Endothelial cell of umbilical vein (primary cell): ENCODE data around the gene ITPR1. TPM values are rescaled to one million over a fixed set of nuclear protein-coding genes. Genes with fewer than 3 reads are reported as not detected.

Source experiments
- BruUV-seq: library from RNA; stranded (reverse); fragments of 400-500 nt; replicated peaks from 2 replicates; lab custom pipeline; 2021; lab: Mats Ljungman, UMichigan
- CTCF ChIA-PET: fragments of 300-600, 350-600 bp; sonication (Branson Sonifier 250); formaldehyde crosslinking; loops from one replicate; lab custom pipeline; 2021; ENCODE audit warnings: antibody characterized with exemption, inconsistent platforms; lab: Charles Lee
- POLR2A ChIA-PET: fragments of 300-600, 350-600 bp; sonication (Branson Sonifier 250); formaldehyde crosslinking; loops from one replicate; lab custom pipeline; 2021; ENCODE audit warnings: antibody characterized with exemption, inconsistent platforms; lab: Charles Lee
- DNase-seq: peaks from one replicate; pipeline ENCODE4 v3.0.0-alpha.2; 2011; ENCODE audit warnings: low read depth, low spot score
- FAIRE-seq: peaks from 2 replicates; lab custom pipeline; 2011; peaks lifted over from hg19 to GRCh38; lab: Jason Lieb, UNC
- H2AFZ ChIP-seq: 2 replicates; pipeline ENCODE4 v1.6.0; 2012; ENCODE audit warnings: low read depth, low read length, control low read depth, inconsistent platforms
- H3K27ac ChIP-seq: 2 replicates; pipeline ENCODE4 v1.5.1; 2011; ENCODE audit warnings: low read depth, mild to moderate bottlenecking, control low read depth, low read length, moderate library complexity; ENCODE audit not compliant: insufficient read depth
- H3K27me3 ChIP-seq, 2 experiments: 2 replicates each; pipeline versions ENCODE4 v1.6.0 to v1.6.1; 2011; ENCODE audit warnings: low read length in 2 of 2, mixed read lengths in 1 of 2; ENCODE audit not compliant: control insufficient read depth in 2 of 2, insufficient read depth in 2 of 2
- H3K36me3 ChIP-seq, 2 experiments: 2 replicates in 1 of 2; 3 replicates in 1 of 2; pipeline ENCODE4 v1.5.1; 2011; ENCODE audit warnings: low read length in 2 of 2, mild to moderate bottlenecking in 1 of 2, moderate library complexity in 1 of 2; ENCODE audit not compliant: control insufficient read depth in 2 of 2, insufficient read depth in 2 of 2; ENCODE audit errors: extremely low read depth in 1 of 2
- H3K4me1 ChIP-seq: 3 replicates; pipeline ENCODE4 v1.5.1; 2011; ENCODE audit warnings: mild to moderate bottlenecking, low read length; ENCODE audit not compliant: control insufficient read depth, insufficient read depth; ENCODE audit errors: extremely low read depth
- H3K4me2 ChIP-seq: 2 replicates; pipeline ENCODE4 v1.6.1; 2011; ENCODE audit warnings: low read length, control low read depth, mixed read lengths; ENCODE audit not compliant: insufficient read depth
- H3K4me3 ChIP-seq, 3 experiments: fragments of 200-600 bp in 1 of 3; sonication (generic), shearing (Covaris generic) in 1 of 3; replicated peaks in 1 of 3; 2 replicates each; pipeline ENCODE4 v1.5.1; 2011 to 2016; ENCODE audit warnings: control low read depth in 3 of 3, low read length in 3 of 3, mild to moderate bottlenecking in 2 of 3, inconsistent platforms in 1 of 3, low read depth in 1 of 3, moderate library complexity in 1 of 3; ENCODE audit not compliant: insufficient read depth in 1 of 3
- H3K79me2 ChIP-seq: 2 replicates; pipeline ENCODE4 v1.6.0; 2012; ENCODE audit warnings: low read length, inconsistent platforms; ENCODE audit not compliant: control insufficient read depth, insufficient read depth
- H3K9ac ChIP-seq: replicated peaks from 2 replicates; pipeline ENCODE3; 2011; ENCODE audit warnings: low read length, control low read depth; ENCODE audit not compliant: insufficient read depth; ENCODE audit errors: extremely low read depth
- H3K9me1 ChIP-seq: replicated peaks from 3 replicates; pipeline ENCODE4 v1.6.0; 2011; ENCODE audit warnings: mild to moderate bottlenecking, low read length; ENCODE audit not compliant: control insufficient read depth, insufficient read depth; ENCODE audit errors: extremely low read depth
- H3K9me3 ChIP-seq: replicated peaks from 2 replicates; pipeline ENCODE4 v1.5.1; 2012; ENCODE audit warnings: low read length, inconsistent platforms; ENCODE audit not compliant: control insufficient read depth, insufficient read depth
- H4K20me1 ChIP-seq: replicated peaks from 2 replicates; pipeline ENCODE3; 2011; ENCODE audit warnings: mild to moderate bottlenecking, low read length; ENCODE audit not compliant: control insufficient read depth, insufficient read depth; ENCODE audit errors: extremely low read depth
- EZH2 ChIP-seq: IDR thresholded peaks from 2 replicates; pipeline ENCODE4 v1.6.1; 2012; ENCODE audit warnings: borderline replicate concordance, low read depth, mild to moderate bottlenecking, moderate library complexity, low read length, inconsistent platforms; ENCODE audit not compliant: severe bottlenecking
- FOS ChIP-seq: IDR thresholded peaks from 2 replicates; pipeline ENCODE4 v1.6.1; 2011; ENCODE audit warnings: mild to moderate bottlenecking, low read length, moderate library complexity, borderline replicate concordance; ENCODE audit not compliant: insufficient read depth
- GATA2 ChIP-seq: IDR thresholded peaks from 2 replicates; pipeline ENCODE4 v1.7.0; 2011; ENCODE audit warnings: low read depth, mild to moderate bottlenecking, moderate library complexity, mixed read lengths, low read length; ENCODE audit not compliant: insufficient read length, insufficient read depth
- JUN ChIP-seq: IDR thresholded peaks from 2 replicates; pipeline ENCODE4 v1.6.1; 2011; ENCODE audit warnings: borderline replicate concordance, low read depth; ENCODE audit not compliant: insufficient read length, insufficient read depth
- MAX ChIP-seq: IDR thresholded peaks from 2 replicates; pipeline ENCODE4 v1.6.1; 2011; ENCODE audit not compliant: insufficient read depth, insufficient read length
- MYC ChIP-seq: IDR thresholded peaks from one replicate; pipeline ENCODE4 v1.6.1; 2011; ENCODE audit warnings: mild to moderate bottlenecking, low read depth, low read length
- dilution Hi-C: fragments of 300-500 bp; cut with MboI; formaldehyde crosslinking; loops from one replicate; pipeline ENCODE4 v1.15.0; 2019; ENCODE audit warnings: low sequenced_read_pairs; ENCODE audit not compliant: extremely low pct_ligation_motif_present
- intact Hi-C: fragments of 100-400 bp; cut with micrococcal nuclease; formaldehyde crosslinking; loops from one replicate; pipeline ENCODE4 v1.10.0; 2022
- polyA plus RNA-seq, 4 experiments: library from polyadenylated mRNA; depleted of rRNA in 3 of 4; stranded (reverse) in 3 of 4; unstranded in 1 of 4; fragments of >200 nt; gene quantifications; 2 replicates each; pipeline versions ENCODE4 v1.2.1 to v1.2.3, GENCODE V29; 2011 to 2012; ENCODE audit warnings: missing spikeins in 1 of 4
- total RNA-seq: library from RNA; stranded (reverse); gene quantifications from 2 replicates; pipeline ENCODE4 v1.2.3, GENCODE V29; 2021
- TF ChIP-seq, protein P1 (sequence below), 2 donors: IDR thresholded peaks; 1 replicate in 1 of 2; 2 replicates in 1 of 2; pipeline ENCODE4 v1.5.1; 2011; ENCODE audit warnings: low read length in 2 of 2, mild to moderate bottlenecking in 2 of 2, moderate library complexity in 2 of 2, control low read depth in 1 of 2, inconsistent platforms in 1 of 2, low read depth in 1 of 2; ENCODE audit not compliant: insufficient read depth in 1 of 2; ENCODE audit errors: extremely low read depth in 1 of 2

Gene ITPR1
- total and polyA plus RNA-seq, 2 donors (not counting 3 experiments of a cell fraction or from before 2014, with no cell fraction given), result 5.1 to 16.1 TPM

- FAIRE-seq (peak; percentile 94), DNase-seq (peak; percentile 81)
- Histone ChIP-seq H3K36me3 (no peaks in the 10 kb centered on the region), H3K9me1 (no peaks in the 10 kb centered on the region), H3K27ac (peak overlapping the region; percentile 48), H3K9me3 (no peaks in the 10 kb centered on the region), H3K4me1 (peaks cover 11% of the 10 kb centered on the region), H3K79me2 (no peaks in the 10 kb centered on the region), H4K20me1 (no peaks in the 10 kb centered on the region), H3K9ac (peak overlapping the region; percentile 5), H3K4me2 (peak overlapping the region; percentile 52), H2AFZ (peak overlapping the region; percentile 50), H3K27me3 (no peaks in the 10 kb centered on the region), H3K4me3 (no peak overlapping the region)
- dilution Hi-C loops (no loop called here), intact Hi-C loops (loop anchor here (1.0 kb wide), 8 partner anchors 55 to 770 kb away; partner anchors contain the start of genes ARL8B and EDEM1)
- BruUV-seq, result no TSS peak
- no peak for TF ChIP-seq MAX
- TF ChIP-seq, protein P1, sequence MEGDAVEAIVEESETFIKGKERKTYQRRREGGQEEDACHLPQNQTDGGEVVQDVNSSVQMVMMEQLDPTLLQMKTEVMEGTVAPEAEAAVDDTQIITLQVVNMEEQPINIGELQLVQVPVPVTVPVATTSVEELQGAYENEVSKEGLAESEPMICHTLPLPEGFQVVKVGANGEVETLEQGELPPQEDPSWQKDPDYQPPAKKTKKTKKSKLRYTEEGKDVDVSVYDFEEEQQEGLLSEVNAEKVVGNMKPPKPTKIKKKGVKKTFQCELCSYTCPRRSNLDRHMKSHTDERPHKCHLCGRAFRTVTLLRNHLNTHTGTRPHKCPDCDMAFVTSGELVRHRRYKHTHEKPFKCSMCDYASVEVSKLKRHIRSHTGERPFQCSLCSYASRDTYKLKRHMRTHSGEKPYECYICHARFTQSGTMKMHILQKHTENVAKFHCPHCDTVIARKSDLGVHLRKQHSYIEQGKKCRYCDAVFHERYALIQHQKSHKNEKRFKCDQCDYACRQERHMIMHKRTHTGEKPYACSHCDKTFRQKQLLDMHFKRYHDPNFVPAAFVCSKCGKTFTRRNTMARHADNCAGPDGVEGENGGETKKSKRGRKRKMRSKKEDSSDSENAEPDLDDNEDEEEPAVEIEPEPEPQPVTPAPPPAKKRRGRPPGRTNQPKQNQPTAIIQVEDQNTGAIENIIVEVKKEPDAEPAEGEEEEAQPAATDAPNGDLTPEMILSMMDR (IDR thresholded peaks at IDR 0.05; ENCODE audit: extremely low read depth in 1 of 2, insufficient read depth in 1 of 2, low read depth in 1 of 2, low read length in 2 of 2), result peak; percentile 91 to 92
- POLR2A ChIA-PET, result interaction anchor here (0.6 kb wide), 1 partner anchor 234 kb away, joined by 7 read pairs; no protein-coding TSS in a partner anchor
- CTCF ChIA-PET, result interaction anchor here (0.8 to 3.9 kb wide), 13 partner anchors 9 to 577 kb away, joined by 3 to 43 read pairs (median 4); partner anchors contain the start of gene BHLHE40
These were observed 162.9 kb downstream of the ITPR1 start for GRCh38 chr3:4656059-4656458.

GRCh38 chr3:4656626-4657328 is 163.6 kb downstream of the ITPR1 start:
- dilution Hi-C loops, result no loop called here
- peak; percentile 57 for DNase-seq
- CTCF ChIA-PET, result interaction anchor here (0.8 to 3.9 kb wide), 14 partner anchors 8 to 576 kb away, joined by 3 to 43 read pairs (median 4); partner anchors contain the start of gene BHLHE40
- peak overlapping the region; percentile 52 for H3K4me2 ChIP-seq
- H3K9me1 ChIP-seq, result no peaks in the 10 kb centered on the region
- H3K27me3 ChIP-seq, result no peaks in the 10 kb centered on the region
- H3K9me3 ChIP-seq, result no peaks in the 10 kb centered on the region
- intact Hi-C loops, result loop anchor here (1.0 kb wide), 8 partner anchors 55 to 770 kb away; partner anchors contain the start of genes ARL8B and EDEM1
- H4K20me1 ChIP-seq, result no peaks in the 10 kb centered on the region
- peak overlapping the region; percentile 5 for H3K9ac ChIP-seq
- peak; percentile 74 for FAIRE-seq
- peak overlapping the region; percentile 51 for H3K27ac ChIP-seq
- BruUV-seq, result no TSS peak
- no peak overlapping the region for H3K4me3 ChIP-seq
- no peaks in the 10 kb centered on the region for H3K79me2 ChIP-seq
- peak overlapping the region; percentile 4 for H2AFZ ChIP-seq
- TF ChIP-seq, protein P1 (IDR thresholded peaks at IDR 0.05; ENCODE audit: extremely low read depth in 1 of 2, insufficient read depth in 1 of 2, low read depth in 1 of 2, low read length in 2 of 2), result no peak
- TF ChIP-seq EZH2 (no peak), GATA2 (no peak), MYC (no peak), JUN (no peak), FOS (no peak)
- H3K36me3 ChIP-seq, result no peaks in the 10 kb centered on the region
- peaks cover 11% of the 10 kb centered on the region for H3K4me1 ChIP-seq
- POLR2A ChIA-PET, result interaction anchor here (0.6 kb wide), 1 partner anchor 235 kb away, joined by 7 read pairs; no protein-coding TSS in a partner anchor
